Measurements from ENCODE around the gene PRR4.

- TF ChIP-seq CTCF (IDR thresholded peaks at IDR 0.05 in 4 of 5, conservative IDR thresholded peaks at IDR 0.05 in 1 of 5) (no peak), POLR2A (IDR thresholded peaks at IDR 0.05) (no peak)
Measured at GRCh38 chr12:10855807-10856206, 6.5 kb upstream of the PRR4 start.

Data from gastrocnemius medialis (tissue), 4 donors.